NCI-H2171 (cell line): ENCODE measurements around the gene FAM181B.

Experiments used
- DNase-seq: peaks from one replicate; lab custom pipeline; 2025; lab: John Stamatoyannopoulos, UW

The FAM181B gene, protein sequence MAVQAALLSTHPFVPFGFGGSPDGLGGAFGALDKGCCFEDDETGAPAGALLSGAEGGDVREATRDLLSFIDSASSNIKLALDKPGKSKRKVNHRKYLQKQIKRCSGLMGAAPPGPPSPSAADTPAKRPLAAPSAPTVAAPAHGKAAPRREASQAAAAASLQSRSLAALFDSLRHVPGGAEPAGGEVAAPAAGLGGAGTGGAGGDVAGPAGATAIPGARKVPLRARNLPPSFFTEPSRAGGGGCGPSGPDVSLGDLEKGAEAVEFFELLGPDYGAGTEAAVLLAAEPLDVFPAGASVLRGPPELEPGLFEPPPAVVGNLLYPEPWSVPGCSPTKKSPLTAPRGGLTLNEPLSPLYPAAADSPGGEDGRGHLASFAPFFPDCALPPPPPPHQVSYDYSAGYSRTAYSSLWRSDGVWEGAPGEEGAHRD

DNA sequence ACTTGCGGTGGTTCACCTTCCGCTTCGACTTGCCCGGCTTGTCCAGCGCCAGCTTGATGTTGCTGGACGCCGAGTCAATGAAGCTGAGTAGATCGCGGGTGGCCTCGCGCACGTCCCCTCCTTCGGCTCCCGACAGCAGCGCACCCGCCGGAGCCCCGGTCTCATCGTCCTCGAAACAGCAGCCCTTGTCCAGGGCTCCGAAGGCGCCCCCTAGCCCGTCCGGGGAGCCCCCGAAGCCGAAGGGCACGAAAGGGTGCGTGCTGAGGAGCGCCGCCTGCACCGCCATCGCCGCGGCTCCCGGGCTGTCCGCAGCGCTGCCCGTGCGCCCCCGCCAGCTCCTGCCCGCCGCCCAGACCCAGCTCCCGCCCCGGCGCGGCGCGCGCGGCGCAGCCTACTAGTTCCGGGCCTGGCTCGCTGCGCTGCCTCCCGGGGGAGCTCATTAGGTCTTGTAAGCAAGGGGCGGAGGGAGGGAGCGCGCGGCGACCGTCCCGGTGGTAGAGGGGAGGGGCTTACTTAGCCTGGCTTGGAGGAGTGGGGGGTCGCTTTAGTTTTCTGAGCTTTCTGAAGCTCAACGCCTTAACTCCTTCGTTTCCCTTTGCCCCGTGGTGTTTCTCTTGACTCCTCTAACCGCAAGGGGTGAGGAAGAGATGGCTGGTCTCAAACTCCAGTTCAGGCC, at the start of gene FAM181B:
TSS of gene FAM181B (minus strand) at position 421 of the 676 bp plus-strand sequence. CDS start at position 286, 135 bp downstream.
- no peak for DNase-seq

DNA sequence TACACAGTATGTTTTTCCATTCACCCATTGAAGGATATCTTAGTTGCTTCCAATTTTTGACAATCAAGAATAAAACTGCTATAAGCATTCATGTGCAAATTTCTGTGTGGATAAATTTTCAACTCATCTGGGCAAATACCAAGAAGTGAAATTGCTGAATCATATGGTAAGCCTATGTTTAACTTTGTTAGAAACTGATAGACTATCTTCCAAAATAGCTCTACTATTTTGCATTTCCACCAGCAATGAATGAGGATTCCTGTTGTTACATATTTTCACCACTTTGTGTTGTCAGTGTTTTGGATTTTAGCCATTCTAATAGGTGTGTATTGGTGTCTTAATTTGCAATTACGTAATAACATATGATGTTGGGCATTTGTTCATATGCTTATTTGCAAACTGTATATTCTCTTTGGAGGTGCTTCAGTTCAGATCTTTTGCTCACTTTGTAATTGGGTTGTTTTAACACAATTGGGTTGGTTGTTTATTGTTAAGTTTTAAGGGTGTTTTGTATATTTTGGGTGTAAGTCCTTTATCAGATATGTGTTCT, 49.2 kb upstream of the FAM181B start:
- DNase-seq = no peak

DNA sequence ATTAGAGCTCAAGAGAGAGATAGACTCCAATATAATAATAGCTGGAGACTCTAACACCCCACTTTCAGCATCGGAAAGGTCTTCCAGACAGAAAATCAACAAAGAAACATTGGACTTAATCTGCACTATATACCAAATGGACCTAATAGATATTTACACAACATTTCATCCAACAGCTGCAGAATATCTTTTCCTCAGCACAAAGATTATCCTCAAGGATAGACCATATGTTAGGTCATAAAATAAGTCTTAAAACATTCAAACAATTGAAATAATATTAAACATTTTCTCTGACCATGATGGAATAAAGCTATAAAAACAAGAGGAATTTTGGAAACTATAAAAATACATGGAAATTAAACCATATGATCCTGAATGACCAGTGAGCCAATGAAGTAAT, 45.1 kb upstream of the FAM181B start:
- no peak for DNase-seq

DNA sequence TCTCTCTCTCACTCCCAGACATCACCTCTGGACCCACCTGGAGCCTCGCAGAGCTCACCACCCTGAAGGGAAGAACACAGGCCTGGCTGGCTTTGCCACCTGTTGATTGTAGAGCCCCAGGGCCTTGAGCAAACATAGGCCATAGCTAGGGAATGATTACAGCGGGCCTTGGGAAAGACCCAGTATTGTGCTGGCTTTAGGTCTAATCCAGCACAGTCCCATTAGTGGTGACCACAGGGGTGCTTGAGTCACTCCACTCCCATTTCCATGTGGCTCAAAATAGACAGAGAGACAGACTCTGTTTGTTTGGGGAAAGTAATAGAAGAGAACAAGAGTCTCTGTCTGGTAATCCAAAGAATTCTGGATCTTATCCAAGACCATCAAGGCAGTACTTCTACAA, 42.7 kb upstream of the FAM181B start:
- DNase-seq = no peak

DNA sequence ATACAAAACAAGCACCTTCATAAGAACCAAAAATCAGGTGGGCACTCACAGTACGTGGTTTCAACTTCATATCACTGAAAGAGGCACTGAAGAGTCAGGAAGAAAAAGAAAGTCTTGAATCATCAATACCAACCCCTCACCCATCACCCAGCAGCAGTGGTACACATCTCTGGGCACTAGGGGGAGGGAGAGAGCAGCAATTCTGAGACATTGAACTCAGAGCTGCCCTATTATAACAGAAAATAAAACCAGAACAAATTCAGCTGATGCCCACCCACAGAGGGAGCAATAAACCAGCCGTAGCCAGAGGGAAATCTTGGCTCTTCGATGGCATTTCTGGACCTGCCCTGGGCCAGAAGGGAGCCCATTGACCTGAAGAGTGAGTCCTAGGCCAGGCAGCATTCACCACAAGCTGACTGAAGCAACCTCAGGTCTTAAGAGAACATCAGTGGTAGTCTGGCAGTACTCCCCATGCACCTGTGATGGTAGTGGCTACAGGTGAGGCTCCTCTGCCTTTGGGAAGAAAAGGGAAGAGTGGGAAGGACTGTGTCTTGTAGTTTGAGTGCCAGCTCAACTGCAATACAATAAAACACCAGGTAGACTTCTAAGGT, 42.2 kb upstream of the FAM181B start:
- DNase-seq = no peak

DNA sequence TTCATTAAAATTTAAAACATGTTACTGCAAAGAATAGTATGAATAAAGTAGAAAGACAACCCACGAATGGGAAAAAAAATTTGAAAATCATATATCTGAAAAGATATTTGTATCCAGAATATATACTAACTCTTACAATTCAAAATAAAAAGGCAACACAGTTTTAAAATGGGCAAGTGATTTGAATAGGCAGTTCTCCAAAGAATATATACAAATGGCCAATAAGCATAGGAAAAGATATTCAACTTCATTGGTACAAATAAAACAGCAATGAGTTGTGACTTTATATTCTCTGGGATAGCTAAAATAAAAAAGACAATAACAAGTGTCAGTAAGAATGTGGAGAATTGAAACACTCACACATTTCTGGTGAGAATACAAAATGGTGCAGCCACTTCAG, 41.6 kb upstream of the FAM181B start:
- no peak for DNase-seq

DNA sequence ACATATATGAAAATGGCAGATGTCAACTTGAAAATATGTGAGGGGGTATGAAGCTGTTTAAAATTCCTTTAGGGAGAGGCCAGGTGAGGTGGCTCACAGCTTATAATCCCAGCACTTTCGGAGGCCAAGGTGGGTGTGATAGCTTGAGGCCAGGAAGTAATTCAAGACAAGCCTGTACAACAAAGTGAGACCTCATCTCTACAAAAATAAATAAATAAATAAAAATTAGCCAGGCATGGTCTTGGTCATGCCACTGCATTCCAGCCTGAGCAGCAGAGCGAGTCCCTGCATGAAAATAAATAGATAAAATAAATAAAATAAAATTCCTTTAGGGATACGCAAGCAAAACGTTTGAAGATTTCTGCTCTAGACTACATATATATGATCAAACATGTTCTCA, 38.1 kb upstream of the FAM181B start:
- no peak for DNase-seq

DNA sequence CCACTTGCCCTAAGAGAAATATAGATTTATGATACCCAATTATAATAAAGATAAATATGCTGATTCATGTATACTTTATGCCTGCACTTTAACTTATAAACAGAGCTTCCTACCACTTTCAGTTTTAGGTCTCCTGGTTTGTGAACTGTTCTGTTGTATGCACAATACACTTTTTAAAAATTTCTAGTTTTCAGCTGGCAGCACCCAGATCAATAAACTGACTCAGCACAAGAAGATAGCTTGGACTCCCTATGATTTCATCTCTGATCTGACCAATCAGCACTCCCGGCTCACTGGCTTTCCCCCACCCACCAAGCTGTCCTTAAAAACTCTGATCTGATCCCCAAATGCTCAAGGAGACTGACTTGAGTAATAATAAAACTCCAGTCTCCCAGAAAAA, 33.5 kb upstream of the FAM181B start:
- no peak for DNase-seq

DNA sequence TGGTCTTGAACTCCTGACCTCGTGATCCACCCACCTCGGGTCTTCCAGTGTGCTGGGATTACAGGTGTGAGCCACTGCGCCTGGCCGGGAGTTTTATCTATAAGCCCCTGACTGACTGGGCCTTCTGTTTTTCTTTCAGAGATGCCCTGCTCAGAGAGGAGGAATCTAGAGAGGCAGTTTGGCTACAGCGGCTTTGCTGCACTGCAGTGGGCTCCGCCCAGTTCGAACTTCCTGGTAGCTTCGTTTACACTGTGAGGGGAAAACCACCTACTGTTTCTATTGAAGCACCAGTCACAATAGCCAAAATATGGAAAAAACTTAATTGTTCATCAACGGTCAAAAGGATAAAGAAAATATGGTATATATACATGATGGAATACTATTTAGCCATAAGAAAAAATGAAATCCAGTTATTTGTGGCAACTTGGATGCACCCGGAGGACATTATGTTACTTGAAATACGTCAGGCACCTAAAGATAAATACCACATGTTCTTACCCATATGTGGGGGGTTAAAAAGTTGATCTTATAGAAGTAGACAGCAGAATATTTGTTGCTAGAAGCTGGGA, 31.9 kb upstream of the FAM181B start:
- DNase-seq = no peak

DNA sequence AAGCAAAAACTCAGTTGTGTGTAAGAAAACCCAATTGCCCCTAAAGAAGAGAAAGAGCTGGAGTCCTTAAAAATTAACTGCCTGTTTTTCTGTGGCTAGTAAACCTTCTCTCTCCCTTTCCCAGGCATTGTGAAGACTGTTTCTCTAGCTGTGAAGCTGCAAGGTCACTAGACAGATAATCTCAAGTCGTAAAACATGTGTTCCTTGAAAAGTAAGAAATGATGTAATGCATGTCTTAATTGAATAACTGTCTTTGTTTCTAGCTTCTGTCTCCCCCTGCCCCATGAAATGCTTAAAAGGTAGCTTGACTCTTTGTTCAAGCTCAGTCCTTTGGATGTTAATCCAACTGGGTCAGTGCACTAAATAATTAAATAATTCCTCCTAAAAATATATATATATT, 29.5 kb upstream of the FAM181B start:
- no peak for DNase-seq

DNA sequence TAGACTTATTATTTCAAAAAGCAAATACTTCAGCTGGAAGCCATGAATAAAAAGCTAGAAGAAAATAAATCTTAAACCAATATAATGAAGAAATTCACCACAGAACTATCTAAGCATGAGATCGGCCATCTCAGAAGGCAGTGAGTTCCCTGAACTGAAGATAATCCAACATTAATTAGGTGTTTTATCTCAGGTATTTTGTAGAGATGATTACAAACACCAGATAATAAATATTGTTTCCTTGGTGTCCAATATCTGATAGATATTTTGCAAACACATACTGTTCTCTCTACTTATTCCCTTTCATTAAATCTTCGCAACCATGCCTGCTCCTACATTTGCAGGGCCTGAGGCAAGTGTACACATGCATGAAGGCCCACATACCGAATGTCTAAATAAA, 26.0 kb upstream of the FAM181B start:
- no peak for DNase-seq

DNA sequence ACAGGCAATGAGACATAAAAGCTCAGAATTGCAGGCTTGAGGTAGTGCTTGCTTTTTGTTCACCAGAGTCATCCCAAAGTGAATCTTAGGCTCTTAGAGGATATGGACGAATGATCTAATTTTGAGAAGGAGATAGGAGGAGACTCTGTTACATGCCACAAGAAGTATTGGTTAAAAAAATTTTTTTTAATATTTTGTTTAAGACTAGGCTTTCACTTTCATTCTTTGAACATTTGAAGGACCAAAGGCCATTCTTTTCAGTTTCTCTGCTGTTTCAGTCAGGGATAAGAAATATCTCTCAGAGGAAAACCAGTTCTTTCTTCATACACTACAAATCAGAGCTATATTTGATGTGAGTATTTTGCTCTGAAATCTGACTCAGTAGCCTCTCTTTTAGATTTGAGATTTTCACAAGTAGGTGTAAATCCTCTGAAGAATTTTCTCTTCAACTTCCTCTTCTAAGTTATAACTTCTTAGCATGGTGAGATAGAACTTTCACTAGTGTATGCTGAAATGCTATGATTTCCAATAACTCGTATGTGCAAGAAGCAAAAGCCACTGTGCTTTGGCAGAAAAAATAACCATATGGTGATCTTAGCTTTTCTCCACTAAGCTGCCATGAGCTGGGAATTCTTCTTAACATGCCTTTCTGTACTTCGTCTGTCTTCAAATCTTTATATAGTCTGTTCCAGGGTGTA, 24.1 kb upstream of the FAM181B start:
- no peak for DNase-seq

DNA sequence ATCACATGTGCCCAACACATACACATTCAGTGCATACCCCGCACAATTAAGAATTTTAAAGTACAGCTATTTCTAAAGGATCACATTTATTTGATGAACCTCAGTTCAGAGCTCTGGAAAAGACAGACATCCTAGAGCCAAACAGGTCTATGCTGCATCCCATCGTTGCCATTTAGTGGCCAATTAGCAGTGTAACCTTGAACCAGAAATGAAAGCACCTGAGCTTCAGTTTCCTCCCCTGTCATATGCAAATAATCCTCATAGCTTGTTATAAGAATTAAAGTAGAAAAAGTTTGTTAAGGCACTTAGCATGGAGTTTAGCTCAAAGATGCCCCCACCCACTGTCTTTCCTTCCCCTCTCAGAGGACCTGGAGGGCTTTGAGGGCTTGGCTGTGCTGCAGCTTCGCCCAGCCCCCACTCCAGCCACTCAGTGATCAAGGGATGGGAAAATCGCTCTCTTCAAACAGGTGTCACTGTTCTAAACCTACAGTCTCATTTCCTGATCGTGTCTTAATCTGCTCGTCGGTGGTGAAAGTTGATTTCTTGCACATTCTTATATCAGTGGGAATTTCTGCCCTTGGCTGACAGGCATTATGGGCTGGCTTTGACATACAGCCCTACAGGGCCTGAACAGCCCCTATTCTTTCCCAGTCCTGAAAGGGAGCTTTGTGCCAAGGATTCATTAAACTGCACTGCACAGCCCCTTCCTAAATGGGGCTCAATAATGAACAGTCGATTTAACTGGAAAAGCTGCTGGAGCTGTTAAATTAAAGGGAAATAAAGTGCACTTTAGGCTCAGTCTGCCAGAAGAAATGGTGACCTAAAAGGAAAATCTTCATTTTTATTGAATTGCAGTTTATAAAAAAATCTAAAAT, 23.3 kb upstream of the FAM181B start:
- DNase-seq = no peak

DNA sequence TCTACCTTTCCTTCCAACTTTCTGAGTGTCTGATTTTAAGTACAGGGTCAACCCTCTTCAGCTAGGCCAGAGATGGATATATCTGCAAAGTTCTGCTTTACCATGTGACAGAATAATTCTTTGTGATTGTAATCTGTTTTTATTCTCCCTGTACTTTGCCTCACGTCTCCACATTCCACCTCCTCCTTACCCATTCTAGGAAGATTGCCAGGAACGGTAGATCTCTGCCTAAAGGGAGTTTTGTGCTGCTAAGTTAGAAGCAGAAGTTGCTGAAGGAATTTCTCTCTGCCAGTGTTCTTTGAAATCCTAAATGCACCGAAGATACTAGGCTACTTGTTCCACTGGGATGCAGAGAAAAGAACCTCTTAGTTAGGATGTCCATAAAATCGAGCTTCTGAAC, 20.7 kb upstream of the FAM181B start:
- no peak for DNase-seq

DNA sequence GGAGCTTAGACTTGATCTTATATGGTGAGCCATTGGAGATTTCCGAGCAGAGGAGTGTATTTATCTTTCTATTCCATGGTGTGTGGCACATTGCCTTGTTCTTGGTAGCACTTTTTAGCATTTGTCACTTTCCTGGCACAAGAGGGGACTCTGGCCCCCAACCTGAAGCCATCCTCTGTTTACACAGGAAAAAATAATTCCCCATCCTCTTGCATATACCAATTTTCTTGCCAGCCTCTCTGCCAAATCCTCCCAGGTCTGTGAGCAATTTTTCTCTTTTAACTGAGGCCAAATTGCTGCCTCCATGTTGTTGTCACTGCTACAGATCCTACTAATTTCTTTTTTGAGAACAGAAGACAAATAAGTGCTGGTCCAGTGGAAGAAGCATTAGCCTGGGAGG, 20.3 kb upstream of the FAM181B start:
- no peak for DNase-seq

DNA sequence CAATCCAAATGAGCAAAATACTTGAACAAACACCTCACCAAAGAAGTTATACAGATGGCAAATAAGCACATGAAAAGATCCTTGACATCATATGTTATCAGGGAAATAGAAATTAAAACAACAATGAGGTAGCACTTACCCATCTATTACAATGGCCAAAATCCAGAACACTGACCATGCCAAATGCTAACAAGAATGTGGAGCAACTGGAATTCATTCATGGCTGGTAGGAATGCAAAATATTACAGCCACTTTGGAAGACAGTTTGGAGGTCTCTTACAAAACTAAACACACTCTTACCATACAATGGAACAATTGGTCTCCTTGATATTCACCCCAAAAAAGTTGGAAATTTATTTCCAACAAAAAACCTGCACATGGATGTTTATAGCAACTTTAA, 19.1 kb upstream of the FAM181B start:
- no peak for DNase-seq

DNA sequence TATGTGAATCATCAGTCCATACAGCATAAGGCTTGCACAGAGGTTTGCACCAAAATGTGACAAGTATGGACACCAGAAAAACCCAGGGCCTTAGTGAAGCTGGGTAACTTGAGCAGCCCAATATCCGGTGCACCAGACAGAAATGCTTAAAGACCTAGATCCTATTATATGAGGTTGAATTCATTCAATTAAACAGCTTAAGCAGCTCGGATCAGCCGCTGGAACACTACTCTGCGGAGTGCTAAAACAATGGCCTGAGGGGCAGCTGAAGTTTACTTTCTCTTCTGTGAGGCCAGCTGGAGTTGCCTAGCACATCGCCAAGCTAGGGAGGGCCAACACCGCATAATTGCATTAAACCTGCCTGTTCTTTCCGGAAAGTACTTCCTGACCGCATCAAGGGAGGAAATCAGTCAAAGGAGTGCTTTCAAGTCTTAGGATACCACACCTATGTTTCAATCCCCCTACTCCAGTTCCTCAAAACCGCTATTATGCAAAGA, 17.0 kb upstream of the FAM181B start:
- no peak for DNase-seq

DNA sequence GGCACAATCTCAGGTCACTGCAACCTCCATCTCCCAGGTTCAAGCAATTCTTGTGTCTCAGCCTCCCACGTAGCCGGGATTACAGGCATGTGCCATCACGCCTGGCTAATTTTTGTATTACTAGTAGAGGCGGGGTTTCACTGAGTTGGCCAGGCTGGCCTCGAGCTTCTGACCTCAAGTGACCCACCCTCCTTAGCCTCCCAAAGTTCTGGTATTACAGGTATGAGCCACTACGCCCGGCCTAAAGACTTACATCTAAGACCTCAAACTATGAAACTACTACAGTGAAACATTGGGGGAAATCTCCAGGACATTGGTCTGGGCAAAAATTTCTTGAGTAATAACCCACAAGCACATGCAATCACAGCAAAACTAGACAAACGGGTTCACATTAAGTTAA, 13.8 kb upstream of the FAM181B start:
- DNase-seq = no peak

DNA sequence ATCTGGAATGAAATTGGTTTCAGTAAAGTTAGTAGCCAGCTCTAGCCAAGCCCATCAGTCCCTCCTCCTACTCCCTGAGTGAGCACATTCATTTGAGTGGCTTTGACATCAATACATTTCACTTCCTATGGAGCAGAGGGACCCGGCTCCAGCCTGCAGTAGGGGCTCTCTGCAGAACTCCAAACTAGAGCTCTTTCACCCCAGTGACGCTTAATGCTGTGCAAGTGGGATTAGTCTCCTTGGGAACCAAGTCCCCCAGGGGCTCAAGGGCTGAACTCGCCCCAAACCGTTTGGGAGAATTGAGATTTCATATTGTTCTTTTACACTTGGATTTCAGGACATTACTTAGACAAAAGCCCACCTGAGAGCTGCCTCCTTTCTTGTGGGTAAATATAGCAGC, 4.4 kb upstream of the FAM181B start:
- no peak for DNase-seq

DNA sequence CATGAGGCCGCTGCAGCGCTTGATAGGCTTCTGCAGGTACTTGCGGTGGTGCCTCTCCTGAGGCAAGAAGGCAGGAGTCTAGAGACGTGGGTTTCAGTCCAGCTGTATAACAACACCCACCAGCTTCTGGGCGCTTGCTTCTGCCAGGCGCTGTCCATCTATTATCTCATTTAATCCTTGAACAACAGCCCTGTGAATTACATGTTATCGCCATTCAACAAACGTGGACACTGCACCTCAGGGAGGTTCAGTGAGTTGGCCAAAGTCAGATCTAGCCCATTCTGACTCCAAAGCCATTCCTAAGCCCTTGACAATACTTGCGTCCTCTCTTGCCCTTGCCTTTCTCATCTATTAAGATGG, 436 bp upstream of the FAM181B start:
- no peak for DNase-seq
